Hepatic stellate cell (primary cell): ENCODE results near the gene CLCN7.
"Not testable (repeated sequence)": the region's sequence is repeated elsewhere in the genome, so short reads cannot be mapped to it uniquely, and the experiment has no call there.

Experiments
- DNase-seq: peaks from one replicate; pipeline ENCODE4 v3.0.0; 2011; ENCODE audit warnings: low spot score

CLCN7 gene

DNA sequence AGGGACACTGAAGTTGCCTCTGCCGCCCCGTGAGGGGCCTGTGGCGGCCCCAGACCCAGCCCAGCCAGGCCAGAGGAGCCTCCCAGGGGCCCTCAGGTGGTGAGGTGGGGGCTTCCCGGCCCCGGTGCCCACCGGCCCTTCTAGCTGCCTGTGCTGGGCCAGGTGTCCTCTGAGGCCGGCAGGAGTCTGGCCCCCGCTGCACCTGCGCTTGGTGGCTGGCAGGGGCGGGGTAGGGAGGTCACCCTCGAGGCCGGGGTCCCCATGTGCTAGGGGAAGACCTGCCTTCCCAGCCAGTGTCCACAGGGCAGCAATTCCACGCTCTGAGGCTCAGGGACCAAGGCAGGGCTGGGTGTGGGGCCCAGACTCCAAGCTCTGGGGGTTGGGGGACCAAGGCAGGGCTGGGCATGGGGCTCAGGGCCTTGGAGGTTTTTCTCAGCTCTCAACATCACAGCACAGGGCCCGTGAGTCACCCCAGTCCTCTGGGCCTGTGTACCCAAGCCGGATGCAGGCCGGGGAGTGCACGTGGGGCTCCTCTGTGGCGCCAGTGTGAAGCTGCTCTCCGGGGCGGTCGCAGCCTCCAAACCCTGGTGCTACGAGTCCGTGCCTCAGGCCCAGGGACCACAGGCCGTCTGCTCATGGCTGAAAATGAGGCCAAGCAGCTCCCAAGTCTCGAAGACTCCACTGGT lies 29.2 kb downstream of the CLCN7 start:
- no peak for DNase-seq

DNA sequence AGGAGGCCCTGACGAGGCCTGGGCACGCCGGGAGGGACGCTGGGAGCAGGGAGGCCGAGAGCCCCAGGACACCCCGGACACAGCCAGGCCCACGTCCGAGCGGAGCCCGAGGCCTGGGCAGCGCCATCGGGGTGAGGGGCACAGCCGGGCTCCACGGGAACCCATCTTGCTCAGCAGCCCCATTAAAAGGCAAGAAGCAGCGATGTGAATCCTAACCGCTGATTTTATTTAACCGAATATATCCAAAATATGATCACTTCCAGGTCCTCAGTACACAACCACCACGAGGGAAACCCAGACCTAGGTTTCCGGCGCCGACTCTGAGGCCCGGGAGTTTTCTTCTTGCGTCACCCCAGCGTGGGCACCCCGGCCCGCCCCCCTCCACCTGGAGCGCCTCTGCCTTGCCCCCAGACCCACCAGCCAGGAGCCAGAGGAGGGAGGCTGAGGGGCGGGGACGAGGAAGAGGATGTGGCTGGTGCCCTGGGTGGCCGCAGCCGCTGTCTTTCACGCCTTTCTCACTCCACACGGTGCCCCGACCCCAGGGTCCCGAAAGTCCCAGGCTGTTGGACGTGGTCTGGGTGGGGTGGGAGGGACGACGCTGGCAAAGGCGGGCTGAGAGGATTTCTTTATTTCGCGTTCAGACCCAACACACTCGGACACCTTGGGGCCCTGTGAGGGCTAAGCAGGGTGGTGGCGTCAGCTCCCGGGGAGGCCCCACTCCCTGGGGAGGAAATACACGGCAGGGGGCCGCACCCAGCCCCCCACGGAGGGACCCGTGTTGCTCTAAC lies 29.9 kb downstream of the CLCN7 start:
- DNase-seq, result no peak

DNA sequence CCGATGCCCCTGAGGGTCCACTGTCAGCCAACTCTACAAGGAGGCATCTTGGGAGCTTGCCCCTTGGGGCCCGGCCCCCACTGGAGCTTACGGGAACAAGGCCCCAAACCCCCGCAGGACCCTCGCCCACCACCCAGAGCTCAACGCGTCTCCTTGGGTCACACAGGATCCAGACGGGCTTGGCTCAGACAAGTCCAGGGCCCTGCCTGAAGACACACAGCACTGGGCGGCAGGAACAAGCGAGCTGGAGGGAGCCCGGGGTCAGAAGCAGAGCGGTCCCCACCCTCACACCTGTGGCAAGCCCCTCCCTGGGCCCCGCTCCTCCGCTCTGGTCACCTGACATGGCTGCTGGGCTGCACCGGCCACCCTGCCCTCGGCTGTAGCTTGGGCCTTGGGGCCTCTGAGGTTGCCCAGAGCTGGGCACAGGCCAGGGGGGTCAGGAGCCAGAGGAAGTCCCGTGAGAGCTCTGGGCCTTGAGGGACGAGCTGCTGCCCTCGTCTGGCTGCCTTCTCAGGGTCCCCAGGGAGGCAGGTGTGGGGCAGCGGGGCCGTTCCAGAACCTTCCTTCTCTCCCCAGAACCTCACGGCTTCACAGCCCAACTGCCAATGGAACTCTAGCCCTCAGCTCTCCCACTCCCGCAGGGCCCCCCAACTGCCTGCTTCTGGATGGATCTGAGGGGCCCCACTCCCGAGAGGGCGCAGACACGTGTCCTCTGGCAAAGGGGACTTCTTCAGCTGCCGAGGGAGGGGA lies 30.7 kb downstream of the CLCN7 start, which contains the start of gene CCDC154:
TSS of gene CCDC154 (minus strand) at position 577 of the 750 bp plus-strand sequence. CDS start at position 343, 234 bp downstream.
- DNase-seq, result no peak

DNA sequence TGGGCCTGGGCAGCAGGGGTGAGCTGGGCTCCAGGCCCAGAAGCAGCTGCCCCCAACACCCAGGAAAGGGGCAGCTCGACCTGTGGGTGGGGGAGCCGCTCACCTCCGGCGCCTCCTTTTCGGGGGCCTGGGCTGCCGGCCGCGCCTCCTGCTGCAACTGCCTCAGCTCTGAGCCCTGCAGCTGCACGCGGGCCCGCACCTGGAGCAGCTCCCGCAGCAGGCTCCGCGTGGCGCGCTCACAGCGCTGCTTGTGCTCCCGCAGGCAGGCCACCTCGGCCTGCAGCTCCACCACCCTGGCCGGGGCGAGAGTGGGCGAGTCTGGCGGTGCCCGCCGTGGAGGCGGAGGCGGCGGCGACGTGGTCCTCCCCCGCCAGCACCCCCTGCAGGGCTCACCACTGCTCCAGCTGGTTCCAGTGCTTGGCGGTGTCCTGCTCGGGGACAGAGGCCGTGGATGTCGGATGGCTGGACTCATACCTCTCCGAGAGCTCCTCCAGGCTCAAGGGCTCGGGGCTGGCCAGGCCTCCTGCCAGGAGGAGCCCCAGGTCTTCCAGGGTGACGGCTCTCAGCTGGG lies 31.3 kb downstream of the CLCN7 start:
- no peak for DNase-seq

DNA sequence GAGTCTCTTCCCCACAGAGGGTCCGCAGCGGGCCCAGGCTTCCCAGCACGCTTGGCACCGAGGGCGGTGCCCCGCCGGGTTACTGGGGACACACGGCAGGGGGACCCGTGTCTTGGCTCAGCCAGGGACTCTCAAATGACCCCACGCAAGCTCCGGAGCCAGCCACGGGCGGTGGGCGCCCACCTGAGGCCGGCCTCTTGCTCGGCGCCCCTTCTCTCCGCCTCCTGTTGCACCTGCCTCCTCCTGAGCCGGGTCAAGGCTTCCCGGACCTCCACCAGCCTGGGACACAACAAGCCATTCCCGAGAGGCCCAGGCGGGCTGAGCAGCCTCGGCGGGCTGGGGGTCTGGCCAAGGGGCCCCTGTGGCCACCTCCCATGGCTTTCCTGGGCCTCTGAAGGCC lies 32.1 kb downstream of the CLCN7 start:
- DNase-seq, result no peak

DNA sequence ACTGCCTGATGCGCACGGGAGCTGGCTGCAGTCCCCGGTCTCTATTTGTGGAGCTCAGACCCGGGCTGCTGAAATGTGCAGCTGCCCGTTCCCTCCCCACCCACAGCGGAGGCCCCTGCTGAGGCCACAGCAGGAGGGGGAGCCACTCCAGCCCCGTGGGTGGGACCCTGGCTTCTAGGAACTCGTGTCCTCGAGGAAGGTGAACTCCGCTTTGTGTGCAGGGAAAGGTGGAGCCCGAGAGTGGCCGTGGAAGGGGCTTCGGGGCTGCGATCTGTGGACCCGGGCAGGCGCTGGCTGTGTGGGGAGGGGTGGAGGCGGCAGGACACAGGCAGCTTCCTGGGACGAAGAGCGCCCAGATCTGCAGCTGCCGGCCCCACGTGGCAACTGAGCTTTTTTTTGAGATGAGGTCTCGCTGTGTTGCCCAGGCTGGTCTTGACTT lies 33.4 kb downstream of the CLCN7 start:
- no peak for DNase-seq

DNA sequence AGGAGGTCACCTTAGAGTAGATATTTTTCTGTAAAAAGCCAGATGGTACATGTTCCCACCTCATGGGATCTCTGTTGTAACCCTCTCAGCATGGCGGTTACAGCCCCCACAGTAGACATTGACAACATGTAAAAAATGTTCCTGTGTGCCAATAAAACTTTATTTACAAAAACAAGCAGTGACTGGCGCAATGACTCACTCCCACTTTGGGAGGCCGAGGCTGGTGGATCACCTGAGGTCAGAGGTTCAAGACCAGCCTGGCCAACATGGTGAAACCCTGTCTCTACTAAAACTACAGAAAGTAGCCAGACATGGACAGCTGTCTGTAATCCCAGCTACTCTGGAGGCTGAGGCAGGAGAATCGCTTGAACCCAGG lies 35.1 kb downstream of the CLCN7 start:
- not testable (repeated sequence) for DNase-seq

DNA sequence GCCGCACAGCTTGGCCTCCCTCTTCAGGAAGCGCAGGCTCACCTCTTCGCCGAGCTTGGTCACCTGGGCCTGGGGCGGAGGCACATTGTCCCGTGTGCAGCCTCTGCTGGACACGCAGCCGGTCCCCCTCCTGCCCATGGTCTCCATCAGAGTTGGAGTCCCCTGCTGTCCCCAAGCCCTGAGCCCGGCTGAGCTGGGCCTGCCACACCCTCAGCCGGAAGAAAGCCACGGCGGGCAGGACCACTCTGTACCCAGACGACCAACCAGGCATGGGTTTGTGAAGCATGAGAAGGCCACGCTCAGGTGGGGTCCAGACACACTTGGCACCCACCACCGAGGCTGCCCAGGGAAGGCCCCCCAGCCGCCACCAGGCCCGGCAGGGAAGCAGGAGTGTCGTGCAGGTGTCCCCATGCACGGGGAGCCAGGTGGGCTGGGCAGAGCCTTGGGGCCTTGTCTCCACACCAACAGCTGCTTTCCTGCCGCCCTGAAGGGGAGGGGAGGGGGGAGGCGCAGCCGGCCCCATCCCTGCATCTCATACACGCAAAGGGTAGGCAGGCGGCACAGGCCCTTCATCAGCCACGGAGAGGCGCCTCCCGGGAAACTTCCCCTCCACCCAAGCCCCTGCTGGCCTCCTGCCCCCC lies 35.6 kb downstream of the CLCN7 start:
- no peak for DNase-seq

DNA sequence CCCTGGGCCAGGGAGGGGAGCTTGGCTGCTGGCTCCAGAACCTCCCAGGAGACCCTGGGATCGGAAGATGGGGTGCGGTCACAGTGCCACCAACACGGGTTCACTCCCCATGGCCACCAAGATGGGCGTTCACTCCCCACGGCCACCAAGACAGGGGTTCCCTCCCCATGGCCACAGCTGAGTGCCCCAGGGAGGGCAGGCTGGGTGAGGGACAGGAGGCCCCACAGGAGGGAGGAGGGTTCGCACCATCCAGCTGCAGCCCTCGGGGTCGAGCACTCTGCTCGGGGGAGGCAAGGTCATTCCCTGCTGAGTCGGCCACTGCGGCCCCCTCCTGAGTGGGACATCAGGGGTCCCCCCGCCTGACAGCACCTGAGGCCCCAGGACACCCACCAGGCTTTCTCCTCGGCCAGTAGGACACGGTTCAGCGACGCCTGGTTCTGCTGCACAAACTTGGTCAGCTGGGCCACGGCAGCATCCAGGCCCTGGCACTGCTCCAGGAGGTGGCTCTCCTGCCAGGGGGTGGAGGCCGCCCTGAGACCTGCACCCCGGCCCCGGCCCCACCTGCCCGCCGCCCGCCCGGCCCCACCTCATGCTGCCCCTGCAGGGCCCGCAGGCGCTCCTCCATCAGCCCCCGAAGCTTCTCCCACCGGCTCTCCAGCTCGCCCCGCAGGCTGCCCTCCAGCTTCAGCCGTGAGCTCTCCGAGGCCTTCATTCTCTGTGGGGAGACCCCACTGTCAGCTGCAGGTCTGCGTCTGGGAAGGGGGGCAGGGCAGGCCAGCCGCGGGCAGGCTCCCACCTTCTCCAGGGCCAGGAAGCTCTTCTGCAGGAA lies 36.4 kb downstream of the CLCN7 start:
- DNase-seq, result no peak

DNA sequence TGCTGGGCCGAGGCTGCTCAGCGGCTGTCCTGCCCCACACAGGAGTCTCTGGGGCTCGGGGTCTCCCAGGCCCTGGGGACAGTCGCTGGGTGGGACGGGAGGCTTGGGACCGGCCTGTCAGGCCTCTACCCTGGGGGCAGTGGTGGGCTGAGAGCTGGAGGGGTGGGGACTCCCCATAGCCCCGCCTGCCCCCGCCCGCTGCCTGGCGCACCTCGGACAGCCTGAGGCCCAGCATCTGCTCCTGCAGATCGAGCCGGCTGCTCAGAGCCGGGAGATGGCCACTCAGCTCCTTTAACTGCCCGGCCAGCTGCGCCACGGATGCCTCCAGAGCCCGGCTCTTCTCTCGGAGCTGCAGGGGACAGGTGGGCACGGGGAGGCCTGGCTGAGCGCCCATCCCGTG lies 37.2 kb downstream of the CLCN7 start:
- DNase-seq, result no peak

DNA sequence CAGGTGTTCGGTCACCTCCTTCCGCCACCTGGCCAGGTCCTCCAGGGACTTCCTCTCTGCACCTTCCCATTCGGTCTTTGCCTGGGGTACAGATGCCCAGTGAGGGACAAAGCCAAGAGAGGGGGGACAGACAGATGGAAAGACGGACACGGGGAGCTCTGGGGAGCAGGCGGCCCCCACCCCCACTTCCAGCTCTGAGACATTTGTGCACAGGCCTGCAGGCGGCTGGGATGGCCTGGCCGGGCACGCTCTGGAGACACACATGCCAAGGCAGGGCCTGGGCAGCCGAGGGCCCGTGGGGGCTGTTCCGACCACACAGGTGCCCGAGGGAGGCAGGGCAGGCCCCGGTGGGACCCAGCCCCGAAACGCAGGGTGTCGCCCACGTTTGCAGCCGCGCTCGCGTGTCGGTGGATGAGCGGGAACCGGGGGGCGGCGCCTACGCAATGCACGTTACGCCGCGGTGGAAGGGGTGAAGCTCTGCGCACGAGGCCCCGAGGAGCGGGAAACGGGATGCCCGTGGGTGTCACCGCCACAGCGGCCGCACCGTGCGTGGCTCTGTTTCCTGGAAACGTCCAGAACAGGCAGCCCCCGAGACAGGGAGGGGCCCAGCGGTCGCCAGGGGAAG lies 38.0 kb downstream of the CLCN7 start:
- DNase-seq, result no peak

DNA sequence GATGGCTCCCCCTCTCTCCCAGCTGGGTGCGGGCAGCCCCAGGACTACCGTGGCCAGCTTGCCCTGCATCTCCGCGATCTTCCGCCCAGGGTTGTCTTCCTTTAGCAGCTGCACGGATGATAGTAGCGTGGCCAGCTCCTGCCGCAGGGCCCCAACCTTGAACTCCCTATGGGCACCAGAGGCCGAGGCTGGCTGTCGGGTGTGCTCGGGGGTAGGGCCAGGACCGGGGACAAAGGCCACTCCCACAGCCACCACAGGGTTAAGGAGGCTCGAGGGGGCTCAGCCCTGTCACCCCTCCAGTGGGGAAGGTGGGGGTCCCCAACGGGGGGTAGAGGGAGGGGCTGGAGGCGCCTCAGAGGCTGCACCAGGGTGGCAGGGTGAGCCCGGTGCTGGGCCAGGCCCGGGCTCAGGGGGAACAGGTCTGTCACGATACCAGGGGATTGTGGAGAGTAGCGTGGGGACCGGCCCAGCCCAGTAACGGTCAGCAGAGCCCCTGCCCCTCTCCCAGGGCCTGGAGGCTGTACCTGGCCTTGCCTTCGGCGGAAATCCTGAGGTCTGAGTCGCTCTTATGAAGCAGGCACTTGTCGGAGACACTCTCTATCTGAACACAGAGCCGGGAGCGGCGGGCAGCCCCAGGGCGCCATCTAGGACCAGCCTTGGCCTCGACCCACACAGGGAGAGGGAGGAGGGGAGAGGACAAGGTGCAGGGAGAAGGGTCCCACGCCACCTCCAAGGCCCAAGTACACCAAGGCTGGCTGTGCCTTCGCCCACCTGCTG lies 38.7 kb downstream of the CLCN7 start:
- no peak for DNase-seq

DNA sequence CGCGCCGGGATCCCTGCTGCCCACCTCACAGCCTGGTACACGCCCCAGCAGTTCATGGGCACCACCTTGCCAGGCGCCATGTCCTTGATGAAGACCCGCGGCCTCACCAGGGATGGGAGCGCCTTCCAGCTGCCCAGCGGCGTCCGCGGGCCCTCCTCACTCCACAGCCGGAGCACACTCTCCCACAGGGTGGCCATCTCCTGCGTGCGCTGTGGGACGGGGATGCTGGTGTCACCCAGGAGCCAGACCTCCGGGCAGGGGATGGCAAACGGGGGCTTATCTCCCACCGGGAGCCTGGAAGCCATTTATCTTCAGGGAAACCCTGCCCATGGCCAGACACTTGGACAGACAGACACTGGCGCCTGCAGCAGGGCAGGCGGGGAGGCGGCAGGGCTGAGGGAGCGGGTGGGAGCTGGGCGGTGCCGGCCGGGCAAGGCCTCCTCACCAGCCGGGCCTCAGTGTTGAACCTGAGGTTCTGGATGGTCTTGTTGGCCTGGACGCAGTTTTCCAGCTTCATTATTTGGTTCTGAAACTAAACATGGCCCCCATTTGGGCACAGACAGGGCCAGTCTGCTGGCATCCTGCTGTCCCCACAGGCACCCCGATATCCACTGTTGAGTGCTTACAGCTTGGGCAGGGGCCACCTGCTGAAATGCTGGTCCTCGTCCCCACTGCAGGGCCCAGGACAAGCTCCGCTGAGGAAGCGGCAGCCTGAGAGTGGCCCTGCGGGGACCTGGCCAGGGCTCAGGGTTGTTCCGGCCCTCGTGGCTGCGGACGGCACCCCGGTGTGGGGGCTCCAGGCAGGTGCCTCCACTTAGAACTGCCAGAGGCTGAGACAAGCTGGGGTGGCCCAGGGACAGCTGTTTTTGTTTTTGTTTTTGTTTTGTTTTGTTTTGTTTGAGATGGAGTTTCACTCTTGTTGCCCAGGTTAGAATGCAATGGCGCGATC lies 39.9 kb downstream of the CLCN7 start:
- DNase-seq, result no peak

DNA sequence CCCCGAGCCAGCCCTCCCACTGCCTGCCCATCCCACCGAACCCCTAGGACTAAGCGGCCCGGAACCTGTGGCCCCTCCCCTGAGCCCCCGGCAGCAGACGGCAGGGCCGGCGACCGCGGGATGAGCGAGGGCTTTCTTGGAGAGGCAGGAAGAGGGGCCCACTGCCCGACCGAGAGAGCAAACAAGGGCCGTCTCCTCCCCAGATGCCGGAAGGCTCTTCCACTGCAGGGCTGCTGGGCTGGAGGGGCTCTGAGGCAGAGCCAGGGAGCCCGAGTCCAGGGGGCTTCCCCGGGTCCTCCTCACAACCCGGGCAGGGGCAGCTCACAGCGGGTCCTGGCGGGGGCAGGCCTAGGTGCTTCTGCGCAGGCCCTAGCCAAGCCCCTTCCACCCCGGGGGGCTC lies 41.1 kb downstream of the CLCN7 start:
- no peak for DNase-seq

DNA sequence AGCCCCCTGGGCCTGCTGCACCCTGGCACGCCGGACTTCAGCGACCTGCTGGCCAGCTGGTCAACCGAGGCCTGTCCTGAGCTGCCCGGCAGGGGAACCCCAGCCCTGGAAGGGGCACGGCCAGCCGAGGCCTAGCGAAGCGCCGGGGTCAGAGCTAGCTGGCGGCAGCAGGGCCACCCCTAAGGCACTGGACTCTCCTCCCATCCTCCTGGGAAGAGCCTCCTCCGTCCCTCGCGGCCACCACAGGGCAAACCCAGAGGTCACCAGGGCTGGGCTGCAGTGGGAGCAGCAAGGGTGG lies 41.6 kb downstream of the CLCN7 start:
- DNase-seq, result no peak

DNA sequence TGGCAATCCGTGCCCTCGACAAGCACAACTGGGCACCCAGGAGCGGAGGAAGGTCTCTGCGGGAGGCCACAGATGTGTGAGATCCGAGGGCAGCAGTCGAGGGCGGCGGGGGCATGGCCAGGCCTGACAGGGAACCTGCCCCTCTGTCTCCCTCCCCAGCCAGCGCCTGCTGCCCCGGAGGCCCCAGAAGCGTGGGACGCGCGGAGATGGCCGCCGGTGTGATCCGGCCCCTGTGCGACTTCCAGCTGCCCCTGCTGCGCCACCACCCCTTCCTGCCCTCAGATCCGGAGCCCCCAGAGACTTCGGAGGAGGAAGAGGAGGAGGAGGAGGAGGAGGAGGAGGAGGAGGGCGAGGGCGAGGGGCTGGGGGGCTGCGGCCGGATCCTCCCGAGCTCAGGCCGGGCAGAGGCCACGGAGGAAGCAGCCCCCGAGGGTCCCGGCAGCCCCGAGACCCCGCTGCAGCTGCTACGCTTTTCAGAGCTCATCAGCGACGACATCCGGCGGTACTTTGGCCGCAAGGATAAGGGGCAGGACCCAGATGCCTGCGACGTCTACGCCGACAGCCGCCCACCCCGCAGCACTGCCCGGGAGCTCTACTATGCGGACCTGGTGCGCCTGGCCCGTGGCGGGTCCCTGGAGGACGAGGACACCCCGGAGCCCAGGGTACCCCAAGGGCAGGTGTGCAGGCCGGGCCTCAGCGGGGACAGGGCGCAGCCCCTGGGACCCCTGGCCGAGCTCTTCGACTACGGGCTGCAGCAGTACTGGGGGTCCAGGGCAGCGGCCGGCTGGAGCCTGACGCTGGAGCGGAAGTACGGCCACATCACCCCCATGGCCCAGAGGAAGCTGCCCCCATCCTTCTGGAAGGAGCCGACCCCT lies 42.2 kb downstream of the CLCN7 start:
- no peak for DNase-seq

DNA sequence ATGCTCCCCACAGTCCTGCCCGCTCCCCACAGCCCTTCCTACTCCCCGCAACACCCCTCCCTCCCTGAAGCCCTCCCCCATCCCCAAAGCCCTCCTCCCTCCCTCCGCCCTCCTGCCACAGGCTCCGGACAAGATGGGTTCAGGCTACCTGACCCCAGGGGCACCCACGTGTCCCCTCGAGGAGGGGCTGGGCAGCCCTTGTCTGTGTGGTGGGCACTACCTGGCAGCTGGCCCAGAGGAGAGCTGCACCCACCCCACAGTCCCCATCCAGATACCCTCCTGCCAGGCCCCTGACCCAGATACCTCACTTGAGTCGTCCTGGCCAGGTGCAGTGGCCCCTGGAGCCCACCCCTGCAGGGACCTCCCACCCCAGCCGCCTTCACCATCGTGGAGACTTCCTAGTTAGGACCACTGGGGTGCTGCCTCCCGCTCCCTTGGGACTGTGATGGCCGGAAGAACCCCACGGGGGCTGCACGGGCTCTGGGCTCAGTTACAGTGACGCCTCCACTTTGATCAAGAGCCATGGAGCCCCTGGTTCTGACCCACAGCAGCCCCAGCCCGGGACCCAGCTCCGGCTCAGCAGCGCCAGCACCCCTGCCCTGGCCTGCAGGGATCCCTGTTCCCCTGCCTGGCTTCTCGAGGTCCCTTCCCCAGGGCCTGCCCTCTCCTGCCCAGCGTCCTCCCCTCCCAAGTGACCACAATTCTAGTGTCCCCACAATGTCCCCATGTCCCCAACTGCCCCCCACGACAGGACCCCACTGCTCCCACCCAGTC lies 43.1 kb downstream of the CLCN7 start:
- DNase-seq, result no peak
